ENCODE measurements around the gene LHPP. TPM values are rescaled to one million over a fixed set of nuclear protein-coding genes. Genes with fewer than 3 reads are reported as not detected.

Gene LHPP
- total RNA-seq, 1 donor from 2014 or later, result 4.2 TPM

GRCh38 chr10:124508070-124508667 lies 46.5 kb downstream of the LHPP start:
- no peaks in the 10 kb centered on the region for H3K4me1 Mint-ChIP-seq (ENCODE audit: unreplicated experiment)
- no peaks in the 10 kb centered on the region for H3K9me3 Mint-ChIP-seq (ENCODE audit: unreplicated experiment)
- TF ChIP-seq, protein P1, sequence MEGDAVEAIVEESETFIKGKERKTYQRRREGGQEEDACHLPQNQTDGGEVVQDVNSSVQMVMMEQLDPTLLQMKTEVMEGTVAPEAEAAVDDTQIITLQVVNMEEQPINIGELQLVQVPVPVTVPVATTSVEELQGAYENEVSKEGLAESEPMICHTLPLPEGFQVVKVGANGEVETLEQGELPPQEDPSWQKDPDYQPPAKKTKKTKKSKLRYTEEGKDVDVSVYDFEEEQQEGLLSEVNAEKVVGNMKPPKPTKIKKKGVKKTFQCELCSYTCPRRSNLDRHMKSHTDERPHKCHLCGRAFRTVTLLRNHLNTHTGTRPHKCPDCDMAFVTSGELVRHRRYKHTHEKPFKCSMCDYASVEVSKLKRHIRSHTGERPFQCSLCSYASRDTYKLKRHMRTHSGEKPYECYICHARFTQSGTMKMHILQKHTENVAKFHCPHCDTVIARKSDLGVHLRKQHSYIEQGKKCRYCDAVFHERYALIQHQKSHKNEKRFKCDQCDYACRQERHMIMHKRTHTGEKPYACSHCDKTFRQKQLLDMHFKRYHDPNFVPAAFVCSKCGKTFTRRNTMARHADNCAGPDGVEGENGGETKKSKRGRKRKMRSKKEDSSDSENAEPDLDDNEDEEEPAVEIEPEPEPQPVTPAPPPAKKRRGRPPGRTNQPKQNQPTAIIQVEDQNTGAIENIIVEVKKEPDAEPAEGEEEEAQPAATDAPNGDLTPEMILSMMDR (IDR thresholded peaks at IDR 0.05; ENCODE audit: unreplicated experiment), result no peak
- no peak overlapping the region for H3K27ac Mint-ChIP-seq (ENCODE audit: unreplicated experiment)
- no peaks in the 10 kb centered on the region for H3K36me3 Mint-ChIP-seq (ENCODE audit: low read depth, unreplicated experiment)
- no peak overlapping the region for H3K4me3 Mint-ChIP-seq (ENCODE audit: unreplicated experiment)
- DNase-seq (ENCODE audit: low spot score), result no peak
- no peaks in the 10 kb centered on the region for H3K27me3 Mint-ChIP-seq (ENCODE audit: unreplicated experiment)

- no peaks in the 10 kb centered on the region for H3K27me3 Mint-ChIP-seq (ENCODE audit: unreplicated experiment)
- H3K4me1 Mint-ChIP-seq (ENCODE audit: unreplicated experiment), result no peaks in the 10 kb centered on the region
- H3K9me3 Mint-ChIP-seq (ENCODE audit: unreplicated experiment), result no peaks in the 10 kb centered on the region
- TF ChIP-seq, protein P1 (IDR thresholded peaks at IDR 0.05; ENCODE audit: unreplicated experiment), result no peak
- H3K4me3 Mint-ChIP-seq (ENCODE audit: unreplicated experiment), result no peak overlapping the region
- no peak overlapping the region for H3K27ac Mint-ChIP-seq (ENCODE audit: unreplicated experiment)
- H3K36me3 Mint-ChIP-seq (ENCODE audit: low read depth, unreplicated experiment), result no peaks in the 10 kb centered on the region
- no peak for DNase-seq (ENCODE audit: low spot score)
These were observed 47.4 kb downstream of the LHPP start for GRCh38 chr10:124508907-124509454.

GRCh38 chr10:124509880-124510632 lies 48.4 kb downstream of the LHPP start:
- TF ChIP-seq, protein P1 (IDR thresholded peaks at IDR 0.05; ENCODE audit: unreplicated experiment), result no peak
- Mint-ChIP-seq H3K4me3 (ENCODE audit: unreplicated experiment) (no peak overlapping the region), H3K9me3 (ENCODE audit: unreplicated experiment) (no peaks in the 10 kb centered on the region), H3K27me3 (ENCODE audit: unreplicated experiment) (no peaks in the 10 kb centered on the region), H3K4me1 (ENCODE audit: unreplicated experiment) (no peaks in the 10 kb centered on the region), H3K36me3 (ENCODE audit: low read depth, unreplicated experiment) (no peaks in the 10 kb centered on the region), H3K27ac (ENCODE audit: unreplicated experiment) (no peak overlapping the region)
- DNase-seq (ENCODE audit: low spot score), result no peak

GRCh38 chr10:124510759-124511158 lies 49.1 kb downstream of the LHPP start:
- Mint-ChIP-seq H3K27me3 (ENCODE audit: unreplicated experiment) (no peaks in the 10 kb centered on the region), H3K36me3 (ENCODE audit: low read depth, unreplicated experiment) (no peaks in the 10 kb centered on the region), H3K4me1 (ENCODE audit: unreplicated experiment) (no peaks in the 10 kb centered on the region), H3K9me3 (ENCODE audit: unreplicated experiment) (no peaks in the 10 kb centered on the region), H3K27ac (ENCODE audit: unreplicated experiment) (no peak overlapping the region), H3K4me3 (ENCODE audit: unreplicated experiment) (no peak overlapping the region)
- no peak for DNase-seq (ENCODE audit: low spot score)
- TF ChIP-seq, protein P1 (IDR thresholded peaks at IDR 0.05; ENCODE audit: unreplicated experiment), result no peak

All from endothelial cell (in vitro differentiated cells).